Measurements from ENCODE around the gene HACD1. TPM values are rescaled to one million over a fixed set of nuclear protein-coding genes. Genes with fewer than 3 reads are reported as not detected.

The HACD1 gene
- polyA plus RNA-seq, 4 donors: 3.0 to 6.4 (median 4.7) TPM; not detected in 1

- Histone ChIP-seq H3K4me1 (ENCODE audit: control insufficient read depth in 3 of 3, insufficient read depth in 2 of 3, low read depth in 1 of 3, low read length in 2 of 3) (peaks cover 5 to 14% (median 5%) of the 10 kb centered on the region in 3 donors), H3K27ac (ENCODE audit: low read depth in 1 of 3, low read length in 2 of 3) (peak overlapping the region in 2 of 3 donors; percentile 3 to 30), H3K9me3 (ENCODE audit: control insufficient read depth in 2 of 2, insufficient read depth in 1 of 2, low read depth in 1 of 2, low read length in 1 of 2) (no peaks in the 10 kb centered on the region), H3K4me3 (ENCODE audit: low read depth in 1 of 3, low read length in 3 of 3) (no peak overlapping the region), H3K27me3 (ENCODE audit: control insufficient read depth in 3 of 3, insufficient read depth in 3 of 3, low read length in 3 of 3) (no peaks in the 10 kb centered on the region), H3K36me3 (ENCODE audit: control insufficient read depth in 3 of 3, insufficient read depth in 2 of 3, low read depth in 1 of 3, low read length in 3 of 3) (peaks cover 0 to 4% (median 2%) of the 10 kb centered on the region in 3 donors)
- 80 to 82% (median 81%) methylated on average over 10 of the region's 10 CpGs for WGBS, 3 donors
- peak in 1 of 2 donors; percentile 14 for DNase-seq
- no peak for FAIRE-seq
Observed at GRCh38 chr10:17648243-17649035, 31.3 kb upstream of the HACD1 start.

DNA sequence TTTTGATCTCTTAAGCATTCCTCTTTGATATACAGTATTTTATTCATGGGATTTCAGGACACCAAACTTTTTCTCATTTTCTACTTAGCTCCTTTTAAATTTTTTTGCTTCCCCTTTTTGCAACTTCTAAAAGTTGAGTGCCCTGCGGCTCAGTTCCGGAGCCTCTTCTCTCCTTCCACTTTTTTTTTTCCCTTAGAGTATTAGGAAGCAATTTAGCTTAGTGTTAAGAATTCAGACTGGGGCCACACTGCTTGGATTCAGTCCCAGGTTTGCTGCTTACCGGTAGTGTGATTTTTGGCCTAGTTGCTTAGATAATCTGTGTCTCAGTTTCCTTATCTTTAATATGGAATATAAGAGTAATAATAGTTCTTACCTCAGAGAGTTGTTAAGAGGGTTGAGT lies 30.2 kb upstream of the HACD1 start:
- Histone ChIP-seq H3K4me3 (ENCODE audit: low read depth in 1 of 3, low read length in 3 of 3) (no peak overlapping the region), H3K4me1 (ENCODE audit: control insufficient read depth in 3 of 3, insufficient read depth in 2 of 3, low read depth in 1 of 3, low read length in 2 of 3) (peaks cover 5 to 14% (median 5%) of the 10 kb centered on the region in 3 donors), H3K9me3 (ENCODE audit: control insufficient read depth in 2 of 2, insufficient read depth in 1 of 2, low read depth in 1 of 2, low read length in 1 of 2) (no peaks in the 10 kb centered on the region), H3K27me3 (ENCODE audit: control insufficient read depth in 3 of 3, insufficient read depth in 3 of 3, low read length in 3 of 3) (no peaks in the 10 kb centered on the region), H3K36me3 (ENCODE audit: control insufficient read depth in 3 of 3, insufficient read depth in 2 of 3, low read depth in 1 of 3, low read length in 3 of 3) (peaks cover 0 to 4% (median 2%) of the 10 kb centered on the region in 3 donors), H3K27ac (ENCODE audit: low read depth in 1 of 3, low read length in 2 of 3) (peak overlapping the region in 1 of 3 donors; percentile 20)
- 13 to 55% (median 41%) methylated on average over 3 of the region's 3 CpGs for WGBS, 3 donors
- DNase-seq (no peak), FAIRE-seq (no peak)

DNA sequence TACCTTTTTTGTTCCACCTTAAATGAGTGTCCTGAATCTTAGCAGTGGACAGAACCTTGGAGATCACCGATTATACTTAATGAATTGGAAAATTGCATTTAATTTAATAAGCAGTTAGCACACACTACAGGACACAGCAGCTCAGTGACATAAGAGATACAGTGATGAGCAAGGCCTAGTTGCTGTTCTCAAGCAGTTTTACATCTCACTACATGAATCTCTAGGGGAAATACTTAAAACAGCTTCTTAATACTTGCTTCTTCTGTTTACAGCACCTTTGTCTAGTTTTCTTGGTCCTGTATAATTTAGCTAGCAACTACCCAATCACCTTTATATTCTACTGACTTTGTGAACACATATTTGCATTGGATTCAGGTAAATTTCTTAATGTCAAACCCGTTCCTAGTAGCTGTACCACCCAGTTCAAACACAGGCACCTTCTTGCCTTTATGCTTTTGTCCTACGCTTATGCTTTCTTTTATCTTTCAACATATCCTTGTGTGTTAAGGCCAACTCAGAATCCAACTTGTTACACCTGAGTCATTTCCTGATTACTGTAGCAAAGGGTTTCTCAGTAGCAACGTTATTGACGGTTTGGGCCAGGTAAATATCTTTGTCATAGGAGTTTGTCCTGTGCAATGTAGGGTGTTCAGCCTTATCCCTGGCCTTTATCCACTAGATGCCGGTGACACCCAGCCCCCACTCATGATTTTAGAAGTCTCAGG lies 28.6 kb upstream of the HACD1 start:
- peaks cover 5 to 14% (median 5%) of the 10 kb centered on the region in 3 donors for H3K4me1 ChIP-seq (ENCODE audit: control insufficient read depth in 3 of 3, insufficient read depth in 2 of 3, low read depth in 1 of 3, low read length in 2 of 3)

DNA sequence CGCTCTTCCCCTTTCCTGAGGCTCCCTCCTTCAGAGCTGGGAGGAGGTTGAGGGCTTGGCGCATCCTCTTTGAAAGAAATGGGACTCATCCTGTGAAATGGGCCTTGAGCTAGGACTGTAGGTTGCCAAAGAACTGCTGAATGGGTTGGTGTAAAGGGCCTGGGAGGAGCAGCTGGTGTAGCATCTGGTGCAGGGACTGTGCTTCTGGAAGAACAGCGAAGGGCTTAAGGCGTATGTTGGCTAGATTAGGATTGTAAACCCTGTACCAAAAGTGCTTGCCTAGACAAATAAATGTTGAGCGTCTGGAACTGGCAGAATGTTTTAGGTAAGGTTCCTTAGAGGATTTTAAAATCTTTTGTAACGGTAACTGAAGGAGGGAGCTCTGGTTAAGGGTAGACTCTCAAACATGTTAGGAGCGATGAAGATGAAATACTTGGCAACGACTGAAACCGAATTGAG lies 27.3 kb upstream of the HACD1 start:
- Histone ChIP-seq H3K27me3 (ENCODE audit: control insufficient read depth in 3 of 3, insufficient read depth in 3 of 3, low read length in 3 of 3) (no peaks in the 10 kb centered on the region), H3K36me3 (ENCODE audit: control insufficient read depth in 3 of 3, insufficient read depth in 2 of 3, low read depth in 1 of 3, low read length in 3 of 3) (peaks cover 0 to 4% (median 2%) of the 10 kb centered on the region in 3 donors), H3K4me1 (ENCODE audit: control insufficient read depth in 3 of 3, insufficient read depth in 2 of 3, low read depth in 1 of 3, low read length in 2 of 3) (peaks cover 5 to 14% (median 5%) of the 10 kb centered on the region in 3 donors), H3K4me3 (ENCODE audit: low read depth in 1 of 3, low read length in 3 of 3) (peak overlapping the region; percentile 59 to 97 (median 79)), H3K9me3 (ENCODE audit: control insufficient read depth in 2 of 2, insufficient read depth in 1 of 2, low read depth in 1 of 2, low read length in 1 of 2) (peaks cover 0 to 3% of the 10 kb centered on the region in 2 donors), H3K27ac (ENCODE audit: low read depth in 1 of 3, low read length in 2 of 3) (peak overlapping the region; percentile 91 to 100 (median 97))
- FAIRE-seq (no peak), DNase-seq (no peak)
- 1 to 3% (median 1%) methylated on average over 9 of the region's 9 CpGs for WGBS, 3 donors

More for the DNA sequence above, 28.6 kb upstream of the HACD1 start:
- Histone ChIP-seq H3K9me3 (ENCODE audit: control insufficient read depth in 2 of 2, insufficient read depth in 1 of 2, low read depth in 1 of 2, low read length in 1 of 2) (no peaks in the 10 kb centered on the region), H3K36me3 (ENCODE audit: control insufficient read depth in 3 of 3, insufficient read depth in 2 of 3, low read depth in 1 of 3, low read length in 3 of 3) (peaks cover 0 to 4% (median 2%) of the 10 kb centered on the region in 3 donors), H3K4me3 (ENCODE audit: low read depth in 1 of 3, low read length in 3 of 3) (peak overlapping the region in 1 of 3 donors; percentile 19), H3K27ac (ENCODE audit: low read depth in 1 of 3, low read length in 2 of 3) (peak overlapping the region in 2 of 3 donors; percentile 53 to 55), H3K27me3 (ENCODE audit: control insufficient read depth in 3 of 3, insufficient read depth in 3 of 3, low read length in 3 of 3) (no peaks in the 10 kb centered on the region)
- DNase-seq: peak; percentile 28 to 67
- WGBS, 3 donors: 8 to 46% (median 18%) methylated on average over 6 of the region's 6 CpGs
- no peak for FAIRE-seq

- Histone ChIP-seq H3K4me3 (ENCODE audit: low read depth in 1 of 3, low read length in 3 of 3) (peak within 1 kb of the TSS; percentile 59 to 97 (median 79)), H3K27ac (ENCODE audit: low read depth in 1 of 3, low read length in 2 of 3) (peak within 1 kb of the TSS; percentile 91 to 100 (median 97)), H3K4me1 (ENCODE audit: control insufficient read depth in 3 of 3, insufficient read depth in 2 of 3, low read depth in 1 of 3, low read length in 2 of 3) (peaks cover 5 to 14% (median 5%) of the 10 kb centered on the region in 3 donors), H3K36me3 (ENCODE audit: control insufficient read depth in 3 of 3, insufficient read depth in 2 of 3, low read depth in 1 of 3, low read length in 3 of 3) (peaks cover 0 to 4% (median 2%) of the 10 kb centered on the region in 3 donors), H3K9me3 (ENCODE audit: control insufficient read depth in 2 of 2, insufficient read depth in 1 of 2, low read depth in 1 of 2, low read length in 1 of 2) (peaks cover 0 to 3% of the 10 kb centered on the region in 2 donors), H3K27me3 (ENCODE audit: control insufficient read depth in 3 of 3, insufficient read depth in 3 of 3, low read length in 3 of 3) (no peaks in the 10 kb centered on the region)
- WGBS, 3 donors: 0% methylated on average over 32 to 37 of the region's 37 CpGs
- DNase-seq (peak; percentile 85 to 97), FAIRE-seq (no peak)
Observed at GRCh38 chr10:17643755-17644484, 26.7 kb upstream of the HACD1 start, which contains the start of gene STAM. TSS of gene STAM (plus strand) at chr10:17644151. CDS start at chr10:17644340, 189 bp downstream.

GRCh38 chr10:17643339-17643754 lies 26.2 kb upstream of the HACD1 start:
- DNase-seq (peak in 1 of 2 donors; percentile 86), FAIRE-seq (no peak)
- Histone ChIP-seq H3K4me1 (ENCODE audit: control insufficient read depth in 3 of 3, insufficient read depth in 2 of 3, low read depth in 1 of 3, low read length in 2 of 3) (peaks cover 5 to 14% (median 5%) of the 10 kb centered on the region in 3 donors), H3K27me3 (ENCODE audit: control insufficient read depth in 3 of 3, insufficient read depth in 3 of 3, low read length in 3 of 3) (no peaks in the 10 kb centered on the region), H3K27ac (ENCODE audit: low read depth in 1 of 3, low read length in 2 of 3) (peak overlapping the region; percentile 91 to 100 (median 97)), H3K36me3 (ENCODE audit: control insufficient read depth in 3 of 3, insufficient read depth in 2 of 3, low read depth in 1 of 3, low read length in 3 of 3) (peaks cover 0 to 1% (median 0%) of the 10 kb centered on the region in 3 donors), H3K9me3 (ENCODE audit: control insufficient read depth in 2 of 2, insufficient read depth in 1 of 2, low read depth in 1 of 2, low read length in 1 of 2) (peaks cover 0 to 3% of the 10 kb centered on the region in 2 donors), H3K4me3 (ENCODE audit: low read depth in 1 of 3, low read length in 3 of 3) (peak overlapping the region; percentile 59 to 97 (median 79))
- 0% methylated on average over 13 of the region's 13 CpGs for WGBS, 3 donors

DNA sequence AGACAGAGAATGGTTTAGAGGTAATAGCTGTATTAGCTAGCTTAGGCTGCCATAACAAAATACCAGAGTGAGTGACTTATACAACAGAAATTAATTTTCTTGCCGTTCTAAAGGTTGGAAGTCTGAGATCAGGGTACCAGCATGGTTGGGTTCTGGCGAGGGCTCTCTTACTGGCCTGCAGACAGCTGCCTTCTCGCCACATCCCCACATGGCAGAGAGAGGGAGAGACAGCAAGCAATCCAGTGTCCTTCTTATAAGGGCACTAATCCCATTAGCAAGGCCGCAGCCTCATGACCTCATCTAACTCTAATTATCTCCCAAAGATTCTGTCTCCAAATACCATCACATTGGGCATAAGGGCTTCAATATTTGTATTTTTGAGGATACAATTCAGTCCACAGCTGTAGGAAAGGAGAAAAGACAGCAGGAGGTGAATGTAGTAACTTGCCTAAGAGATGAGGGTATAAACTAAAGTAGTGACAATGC lies 23.2 kb upstream of the HACD1 start:
- no peaks in the 10 kb centered on the region for H3K27me3 ChIP-seq (ENCODE audit: control insufficient read depth in 3 of 3, insufficient read depth in 3 of 3, low read length in 3 of 3)
- H3K27ac ChIP-seq (ENCODE audit: low read depth in 1 of 3, low read length in 2 of 3): no peak overlapping the region
- H3K4me3 ChIP-seq (ENCODE audit: low read depth in 1 of 3, low read length in 3 of 3): no peak overlapping the region
- H3K9me3 ChIP-seq (ENCODE audit: control insufficient read depth in 2 of 2, insufficient read depth in 1 of 2, low read depth in 1 of 2, low read length in 1 of 2): peaks cover 0 to 3% of the 10 kb centered on the region in 2 donors
- FAIRE-seq (no peak), DNase-seq (no peak)
- peaks cover 1 to 7% (median 2%) of the 10 kb centered on the region in 3 donors for H3K4me1 ChIP-seq (ENCODE audit: control insufficient read depth in 3 of 3, insufficient read depth in 2 of 3, low read depth in 1 of 3, low read length in 2 of 3)
- no peaks in the 10 kb centered on the region for H3K36me3 ChIP-seq (ENCODE audit: control insufficient read depth in 3 of 3, insufficient read depth in 2 of 3, low read depth in 1 of 3, low read length in 3 of 3)
- WGBS, 3 donors: 96 to 98% (median 97%) methylated on average over 4 of the region's 4 CpGs

Data from small intestine (tissue), 7 donors.